ENCODE results near the gene ABCA9.
"Not testable (repeated sequence)": the region's sequence is repeated elsewhere in the genome, so short reads cannot be mapped to it uniquely, and the experiment has no call there.

ABCA9 gene

DNA sequence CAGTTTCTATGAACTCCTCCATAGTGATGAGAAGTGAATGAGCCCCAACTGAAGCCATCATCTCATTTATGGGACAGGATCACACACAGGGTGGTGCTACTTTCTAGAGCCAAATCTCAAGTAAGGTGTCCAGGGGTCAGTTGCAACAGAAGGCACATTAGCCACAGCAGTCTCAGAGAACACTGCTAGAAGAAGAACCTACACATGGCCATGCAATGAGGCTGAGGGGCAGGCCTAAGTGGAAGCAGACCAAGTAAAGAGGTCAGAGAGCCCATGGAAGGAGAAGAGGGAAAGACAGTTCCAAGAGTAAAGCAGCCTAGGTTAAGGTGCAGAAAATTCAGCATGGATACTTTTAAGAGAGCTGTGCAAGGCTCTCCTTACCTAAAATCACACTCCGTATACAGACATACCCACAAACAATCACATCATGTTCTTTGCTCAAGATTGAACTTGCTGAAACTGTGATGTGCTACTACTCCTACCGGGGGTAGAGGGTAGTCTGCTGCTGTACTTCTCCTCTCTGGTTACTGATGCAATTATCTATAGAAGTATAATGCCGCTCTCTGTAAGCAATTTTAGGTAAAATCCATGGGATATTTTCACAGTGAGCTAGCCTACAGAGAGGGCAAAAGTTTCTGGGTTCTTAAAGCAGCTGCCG is 107.3 kb downstream of the ABCA9 start:
- Histone ChIP-seq H2BK5ac (ENCODE audit: low read depth, low read length, poor library complexity, severe bottlenecking) (no peak overlapping the region), H3K23ac (ENCODE audit: low read length in 2 of 2) (no peak overlapping the region), H3K9ac (ENCODE audit: low read length) (peak overlapping the region; percentile 95), H3K4me1 (ENCODE audit: control insufficient read depth, insufficient read depth, low read depth, low read length) (no peaks in the 10 kb centered on the region), H3K18ac (ENCODE audit: low read depth in 1 of 2, low read length in 2 of 2) (no peak overlapping the region), H3K27ac (ENCODE audit: low read length, poor library complexity, severe bottlenecking) (no peak overlapping the region), H2AFZ (ENCODE audit: low read depth, low read length) (no peak overlapping the region), H3K27me3 (ENCODE audit: control insufficient read depth in 1 of 2, insufficient read depth in 1 of 2, low read length in 2 of 2) (no peaks in the 10 kb centered on the region), H2AK5ac (ENCODE audit: low read length, severe bottlenecking) (no peak overlapping the region), H4K91ac (ENCODE audit: low read length) (no peak overlapping the region), H3K36me3 (ENCODE audit: control insufficient read depth in 1 of 2, insufficient read depth in 2 of 2, low read depth in 1 of 2, low read length in 2 of 2) (no peaks in the 10 kb centered on the region), H3K79me1 (replicated peaks; ENCODE audit: low read length, poor library complexity, severe bottlenecking) (no peaks in the 10 kb centered on the region), H3K9me3 (ENCODE audit: control insufficient read depth, low read length) (no peaks in the 10 kb centered on the region), H3K14ac (ENCODE audit: low read length in 2 of 2) (no peak overlapping the region), H2BK15ac (ENCODE audit: low read depth, poor library complexity, severe bottlenecking) (no peak overlapping the region), H2BK120ac (ENCODE audit: low read depth, low read length) (no peak overlapping the region), H3K4me2 (ENCODE audit: low read length, poor library complexity, severe bottlenecking) (no peak overlapping the region), H4K8ac (ENCODE audit: low read length) (no peak overlapping the region), H3K4me3 (ENCODE audit: insufficient read depth in 1 of 2, low read depth in 1 of 2, low read length in 2 of 2) (peak overlapping the region in 1 of 2 experiments; percentile 81), H3K4ac (ENCODE audit: low read depth in 1 of 2, low read length in 2 of 2) (peak overlapping the region in 1 of 2 experiments; percentile 37), H2BK12ac (ENCODE audit: low read length in 2 of 2) (no peak overlapping the region)
- no peak for DNase-seq
- WGBS: 100% methylated on average over 1 of the region's 4 CpGs

GRCh38 chr17:68950725-68951124 is 110.0 kb downstream of the ABCA9 start:
- Histone ChIP-seq H3K23ac (ENCODE audit: low read length in 2 of 2) (no peak overlapping the region), H3K14ac (ENCODE audit: low read length in 2 of 2) (no peak overlapping the region), H3K4me3 (ENCODE audit: insufficient read depth in 1 of 2, low read depth in 1 of 2, low read length in 2 of 2) (peak overlapping the region in 1 of 2 experiments; percentile 38), H3K4me1 (ENCODE audit: control insufficient read depth, insufficient read depth, low read depth, low read length) (no peaks in the 10 kb centered on the region), H3K18ac (ENCODE audit: low read depth in 1 of 2, low read length in 2 of 2) (no peak overlapping the region), H3K9me3 (ENCODE audit: control insufficient read depth, low read length) (no peaks in the 10 kb centered on the region), H3K36me3 (ENCODE audit: control insufficient read depth in 1 of 2, insufficient read depth in 2 of 2, low read depth in 1 of 2, low read length in 2 of 2) (peaks cover 0 to under 1% of the 10 kb centered on the region in 2 experiments), H3K4ac (ENCODE audit: low read depth in 1 of 2, low read length in 2 of 2) (no peak overlapping the region), H3K27me3 (ENCODE audit: control insufficient read depth in 1 of 2, insufficient read depth in 1 of 2, low read length in 2 of 2) (no peaks in the 10 kb centered on the region), H3K27ac (ENCODE audit: low read length, poor library complexity, severe bottlenecking) (no peak overlapping the region), H2BK12ac (ENCODE audit: low read length in 2 of 2) (no peak overlapping the region), H3K79me1 (replicated peaks; ENCODE audit: low read length, poor library complexity, severe bottlenecking) (no peaks in the 10 kb centered on the region), H4K8ac (ENCODE audit: low read length) (no peak overlapping the region), H3K4me2 (ENCODE audit: low read length, poor library complexity, severe bottlenecking) (no peak overlapping the region), H2AK5ac (ENCODE audit: low read length, severe bottlenecking) (no peak overlapping the region), H2BK120ac (ENCODE audit: low read depth, low read length) (no peak overlapping the region), H3K9ac (ENCODE audit: low read length) (peak overlapping the region; percentile 10), H2BK5ac (ENCODE audit: low read depth, low read length, poor library complexity, severe bottlenecking) (no peak overlapping the region), H4K91ac (ENCODE audit: low read length) (no peak overlapping the region), H2AFZ (ENCODE audit: low read depth, low read length) (no peak overlapping the region), H2BK15ac (ENCODE audit: low read depth, poor library complexity, severe bottlenecking) (no peak overlapping the region)
- DNase-seq: no peak
- WGBS: 98% methylated on average over 4 of the region's 4 CpGs

GRCh38 chr17:68947868-68948267 is 112.9 kb downstream of the ABCA9 start:
- H2BK5ac ChIP-seq (ENCODE audit: low read depth, low read length, poor library complexity, severe bottlenecking); H3K9me3 ChIP-seq (ENCODE audit: control insufficient read depth, low read length); H3K4me2 ChIP-seq (ENCODE audit: low read length, poor library complexity, severe bottlenecking); H4K8ac ChIP-seq (ENCODE audit: low read length); H3K4ac ChIP-seq (ENCODE audit: low read depth in 1 of 2, low read length in 2 of 2); H2BK12ac ChIP-seq (ENCODE audit: low read length in 2 of 2); H3K18ac ChIP-seq (ENCODE audit: low read depth in 1 of 2, low read length in 2 of 2); H2AFZ ChIP-seq (ENCODE audit: low read depth, low read length); H3K4me3 ChIP-seq (ENCODE audit: insufficient read depth in 1 of 2, low read depth in 1 of 2, low read length in 2 of 2); H4K91ac ChIP-seq (ENCODE audit: low read length); H3K4me1 ChIP-seq (ENCODE audit: control insufficient read depth, insufficient read depth, low read depth, low read length); H3K27ac ChIP-seq (ENCODE audit: low read length, poor library complexity, severe bottlenecking); H2BK15ac ChIP-seq (ENCODE audit: low read depth, poor library complexity, severe bottlenecking); H3K9ac ChIP-seq (ENCODE audit: low read length); H3K14ac ChIP-seq (ENCODE audit: low read length in 2 of 2); DNase-seq; H2AK5ac ChIP-seq (ENCODE audit: low read length, severe bottlenecking); H3K23ac ChIP-seq (ENCODE audit: low read length in 2 of 2); H3K79me1 ChIP-seq (replicated peaks; ENCODE audit: low read length, poor library complexity, severe bottlenecking); H2BK120ac ChIP-seq (ENCODE audit: low read depth, low read length); H3K27me3 ChIP-seq (ENCODE audit: control insufficient read depth in 1 of 2, insufficient read depth in 1 of 2, low read length in 2 of 2): not testable (repeated sequence)
- H3K36me3 ChIP-seq (ENCODE audit: control insufficient read depth in 1 of 2, insufficient read depth in 2 of 2, low read depth in 1 of 2, low read length in 2 of 2): peaks cover 0 to 11% of the 10 kb centered on the region in 2 experiments
- WGBS: no CpG with 5 or more reads among the region's 1 CpG

DNA sequence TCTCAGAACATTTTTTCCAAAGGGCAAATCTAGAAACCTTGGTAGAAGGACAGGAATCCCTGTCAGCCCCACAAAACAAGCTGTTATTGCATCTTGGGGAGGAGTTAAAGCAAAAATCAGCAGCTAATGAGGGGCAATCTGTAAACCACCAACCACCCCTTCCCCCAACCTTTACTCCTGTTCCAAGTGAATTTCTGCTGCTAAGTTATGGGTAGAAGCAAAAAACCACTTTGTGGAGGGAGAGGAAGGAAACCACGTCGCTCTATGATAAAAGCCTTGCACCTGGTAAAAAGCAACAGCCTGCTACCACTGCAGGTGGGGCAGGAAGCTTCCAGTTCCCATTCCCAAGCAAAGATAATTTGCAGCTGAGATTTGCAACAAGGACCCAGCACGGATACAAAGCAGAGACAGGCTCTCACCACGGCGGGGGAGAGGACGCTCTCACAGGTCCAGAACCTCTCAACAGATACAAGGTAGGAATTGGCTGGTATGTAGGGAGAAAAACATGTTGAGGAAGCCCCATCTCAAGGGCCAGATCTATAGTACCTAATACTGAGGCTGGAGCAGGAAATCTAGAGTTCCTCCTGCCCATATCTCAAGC is 116.2 kb downstream of the ABCA9 start:
- Histone ChIP-seq H2AK5ac (ENCODE audit: low read length, severe bottlenecking) (no peak overlapping the region), H4K8ac (ENCODE audit: low read length) (no peak overlapping the region), H3K79me1 (replicated peaks; ENCODE audit: low read length, poor library complexity, severe bottlenecking) (no peaks in the 10 kb centered on the region), H3K27me3 (ENCODE audit: control insufficient read depth in 1 of 2, insufficient read depth in 1 of 2, low read length in 2 of 2) (no peaks in the 10 kb centered on the region), H2AFZ (ENCODE audit: low read depth, low read length) (no peak overlapping the region), H2BK120ac (ENCODE audit: low read depth, low read length) (no peak overlapping the region), H3K9me3 (ENCODE audit: control insufficient read depth, low read length) (no peaks in the 10 kb centered on the region), H3K4me2 (ENCODE audit: low read length, poor library complexity, severe bottlenecking) (no peak overlapping the region), H3K9ac (ENCODE audit: low read length) (no peak overlapping the region), H2BK5ac (ENCODE audit: low read depth, low read length, poor library complexity, severe bottlenecking) (no peak overlapping the region), H3K23ac (ENCODE audit: low read length in 2 of 2) (no peak overlapping the region), H3K4ac (ENCODE audit: low read depth in 1 of 2, low read length in 2 of 2) (no peak overlapping the region), H2BK15ac (ENCODE audit: low read depth, poor library complexity, severe bottlenecking) (no peak overlapping the region), H3K4me1 (ENCODE audit: control insufficient read depth, insufficient read depth, low read depth, low read length) (no peaks in the 10 kb centered on the region), H3K18ac (ENCODE audit: low read depth in 1 of 2, low read length in 2 of 2) (peak overlapping the region in 1 of 2 experiments; percentile 9), H3K4me3 (ENCODE audit: insufficient read depth in 1 of 2, low read depth in 1 of 2, low read length in 2 of 2) (no peak overlapping the region), H2BK12ac (ENCODE audit: low read length in 2 of 2) (no peak overlapping the region), H3K36me3 (ENCODE audit: control insufficient read depth in 1 of 2, insufficient read depth in 2 of 2, low read depth in 1 of 2, low read length in 2 of 2) (peaks cover 0 to 26% of the 10 kb centered on the region in 2 experiments), H3K14ac (ENCODE audit: low read length in 2 of 2) (no peak overlapping the region), H4K91ac (ENCODE audit: low read length) (no peak overlapping the region), H3K27ac (ENCODE audit: low read length, poor library complexity, severe bottlenecking) (no peak overlapping the region)
- no peak for DNase-seq
- 87% methylated on average over 6 of the region's 6 CpGs for WGBS

All from mesenchymal stem cell (in vitro differentiated cells and primary cell).